Neural crest cell (in vitro differentiated cells): Measurements from ENCODE around the gene SNX10. TPM values are rescaled to one million over a fixed set of nuclear protein-coding genes. Genes with fewer than 3 reads are reported as not detected.

Source experiments
- DNase-seq: peaks from one replicate; pipeline ENCODE4 v3.0.0; 2021; ENCODE audit warnings: low read depth, mixed read lengths, low spot score
- H3K27ac Mint-ChIP-seq: one replicate; pipeline ENCODE4 v1.8.0; 2021; ENCODE audit warnings: mild to moderate bottlenecking, mixed read lengths; ENCODE audit not compliant: unreplicated experiment
- H3K27me3 Mint-ChIP-seq: 2 replicates; pipeline ENCODE4 v1.8.0; 2021; ENCODE audit warnings: low read depth, mild to moderate bottlenecking, mixed read lengths
- H3K36me3 Mint-ChIP-seq: 2 replicates; pipeline ENCODE4 v1.8.0; 2021; ENCODE audit warnings: low read depth, mild to moderate bottlenecking, mixed read lengths
- H3K4me1 Mint-ChIP-seq: 2 replicates; pipeline ENCODE4 v1.8.0; 2021; ENCODE audit warnings: mixed read lengths
- H3K4me3 Mint-ChIP-seq: one replicate; pipeline ENCODE4 v1.8.0; 2021; ENCODE audit warnings: mild to moderate bottlenecking, mixed read lengths
- H3K9me3 Mint-ChIP-seq: 2 replicates; pipeline ENCODE4 v1.8.0; 2021; ENCODE audit warnings: mixed read lengths
- total RNA-seq: library from RNA; stranded (reverse); gene quantifications from 2 replicates; pipeline ENCODE4 v1.2.1, GENCODE V29; 2021
- TF ChIP-seq, protein P1 (sequence below): fragments of 200-600 bp; sonication (generic); conservative IDR thresholded peaks from 2 replicates; pipeline ENCODE4 v1.5.0; 2021; ENCODE audit warnings: antibody characterized with exemption, mild to moderate bottlenecking

The SNX10 gene
- total RNA-seq, 1 donor from 2014 or later = 5.0 TPM

- no peak for DNase-seq
- TF ChIP-seq, protein P1, sequence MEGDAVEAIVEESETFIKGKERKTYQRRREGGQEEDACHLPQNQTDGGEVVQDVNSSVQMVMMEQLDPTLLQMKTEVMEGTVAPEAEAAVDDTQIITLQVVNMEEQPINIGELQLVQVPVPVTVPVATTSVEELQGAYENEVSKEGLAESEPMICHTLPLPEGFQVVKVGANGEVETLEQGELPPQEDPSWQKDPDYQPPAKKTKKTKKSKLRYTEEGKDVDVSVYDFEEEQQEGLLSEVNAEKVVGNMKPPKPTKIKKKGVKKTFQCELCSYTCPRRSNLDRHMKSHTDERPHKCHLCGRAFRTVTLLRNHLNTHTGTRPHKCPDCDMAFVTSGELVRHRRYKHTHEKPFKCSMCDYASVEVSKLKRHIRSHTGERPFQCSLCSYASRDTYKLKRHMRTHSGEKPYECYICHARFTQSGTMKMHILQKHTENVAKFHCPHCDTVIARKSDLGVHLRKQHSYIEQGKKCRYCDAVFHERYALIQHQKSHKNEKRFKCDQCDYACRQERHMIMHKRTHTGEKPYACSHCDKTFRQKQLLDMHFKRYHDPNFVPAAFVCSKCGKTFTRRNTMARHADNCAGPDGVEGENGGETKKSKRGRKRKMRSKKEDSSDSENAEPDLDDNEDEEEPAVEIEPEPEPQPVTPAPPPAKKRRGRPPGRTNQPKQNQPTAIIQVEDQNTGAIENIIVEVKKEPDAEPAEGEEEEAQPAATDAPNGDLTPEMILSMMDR = no peak
- H3K27ac Mint-ChIP-seq = no peak overlapping the region
- no peaks in the 10 kb centered on the region for H3K4me1 Mint-ChIP-seq
- H3K36me3 Mint-ChIP-seq = no peaks in the 10 kb centered on the region
- H3K4me3 Mint-ChIP-seq = no peak overlapping the region
- no peaks in the 10 kb centered on the region for H3K9me3 Mint-ChIP-seq
- H3K27me3 Mint-ChIP-seq = no peaks in the 10 kb centered on the region
Measured at GRCh38 chr7:26319636-26320035, 28.0 kb downstream of the SNX10 start.

- Mint-ChIP-seq H3K4me1 (no peaks in the 10 kb centered on the region), H3K36me3 (no peaks in the 10 kb centered on the region), H3K9me3 (no peaks in the 10 kb centered on the region), H3K27ac (no peak overlapping the region), H3K4me3 (no peak overlapping the region), H3K27me3 (no peaks in the 10 kb centered on the region)
- no peak for DNase-seq
- TF ChIP-seq, protein P1 = no peak
Measured at GRCh38 chr7:26320878-26321277, 29.2 kb downstream of the SNX10 start.

DNA sequence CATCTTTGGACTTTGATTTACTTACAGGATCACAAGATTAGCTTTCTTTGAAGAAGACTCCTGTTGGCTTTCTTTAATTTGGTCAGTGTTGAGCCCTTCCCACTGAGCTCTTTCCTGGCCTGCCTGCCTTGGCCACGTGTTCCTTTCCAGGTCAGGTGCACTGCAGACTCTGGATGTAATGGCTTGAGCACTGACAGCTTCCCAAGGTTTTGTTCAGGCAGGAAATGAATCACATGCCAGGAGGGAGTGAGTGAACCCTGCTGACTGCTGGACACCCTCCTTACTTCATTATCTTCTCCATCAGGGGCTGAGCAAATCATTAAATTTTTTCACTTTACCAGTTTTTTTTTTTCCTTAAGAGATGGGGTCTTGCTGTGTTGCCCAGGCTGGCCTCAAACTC, 29.8 kb downstream of the SNX10 start:
- Mint-ChIP-seq H3K27ac (no peak overlapping the region), H3K4me3 (no peak overlapping the region)

DNA sequence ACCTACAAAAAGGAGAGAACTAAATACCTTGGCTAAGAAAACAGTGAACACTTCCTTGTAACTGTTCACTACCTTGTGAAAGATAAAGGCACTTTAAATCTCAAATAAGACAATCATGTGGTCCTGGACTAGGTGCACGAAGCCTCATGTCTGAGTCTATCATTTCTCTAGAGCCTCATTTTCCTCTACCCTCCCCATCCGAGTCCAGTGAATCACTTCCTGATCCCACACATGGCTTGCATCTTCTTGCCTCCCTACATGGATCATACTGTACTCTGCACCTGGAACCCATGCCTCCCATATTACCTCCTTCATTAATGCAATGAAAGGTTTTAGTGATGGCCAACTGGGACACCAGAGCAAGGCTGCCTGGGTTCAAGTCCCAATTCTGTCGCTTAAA, 34.5 kb downstream of the SNX10 start:
- TF ChIP-seq, protein P1 = no peak
- Mint-ChIP-seq H3K4me1 (no peaks in the 10 kb centered on the region), H3K27me3 (no peaks in the 10 kb centered on the region), H3K9me3 (peaks cover 3% of the 10 kb centered on the region), H3K4me3 (no peak overlapping the region), H3K27ac (no peak overlapping the region), H3K36me3 (peaks cover 3% of the 10 kb centered on the region)
- no peak for DNase-seq

More for the DNA sequence above, 29.8 kb downstream of the SNX10 start:
- Mint-ChIP-seq H3K4me1 (no peaks in the 10 kb centered on the region), H3K36me3 (no peaks in the 10 kb centered on the region), H3K27me3 (no peaks in the 10 kb centered on the region), H3K9me3 (no peaks in the 10 kb centered on the region)
- no peak for DNase-seq
- TF ChIP-seq, protein P1 = no peak

DNA sequence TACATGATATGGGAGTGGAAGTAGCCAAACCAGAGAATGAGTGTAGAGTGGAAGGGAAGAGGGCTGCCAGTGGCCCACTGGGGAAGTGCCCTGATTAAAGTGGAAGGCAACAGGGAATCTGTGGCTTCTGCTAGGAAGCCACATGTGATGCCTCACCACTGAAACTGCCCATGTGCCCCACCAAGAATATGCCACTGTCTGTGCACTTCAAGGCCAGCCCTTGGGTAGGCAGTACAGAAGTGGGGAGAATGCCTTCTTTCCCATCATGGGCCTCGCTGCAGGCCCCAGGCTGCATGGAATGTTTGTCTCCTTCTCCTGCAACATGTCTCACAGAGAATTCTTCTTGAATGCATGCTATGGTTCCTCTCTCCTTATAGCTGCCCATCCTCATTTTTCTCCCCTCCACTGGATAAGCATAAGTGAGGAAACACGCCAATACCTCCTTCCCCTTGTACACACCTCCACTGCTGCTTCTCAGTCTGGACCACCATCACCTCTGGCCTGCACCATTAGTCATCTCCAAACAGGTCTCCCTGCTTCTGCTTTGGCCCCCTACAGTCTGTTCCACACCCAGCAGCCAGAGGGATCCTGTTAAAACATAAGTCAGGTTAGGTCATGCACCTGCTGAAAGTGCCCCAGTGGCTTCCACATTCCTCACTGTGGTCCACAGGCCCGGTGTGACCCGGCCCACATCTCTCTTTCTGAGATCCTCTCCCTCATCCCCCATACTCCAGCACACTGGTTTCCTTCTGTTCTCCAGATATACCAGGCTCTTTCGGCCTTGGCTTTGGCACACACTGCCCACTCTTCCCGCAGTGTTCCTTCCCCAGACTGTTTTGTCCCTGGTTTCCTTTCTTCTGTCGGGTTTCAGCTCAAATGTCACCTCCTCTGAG, 37.1 kb downstream of the SNX10 start:
- H3K36me3 Mint-ChIP-seq = peaks cover 7% of the 10 kb centered on the region
- no peak overlapping the region for H3K27ac Mint-ChIP-seq
- DNase-seq = no peak
- H3K27me3 Mint-ChIP-seq = no peaks in the 10 kb centered on the region
- no peaks in the 10 kb centered on the region for H3K4me1 Mint-ChIP-seq
- H3K4me3 Mint-ChIP-seq = no peak overlapping the region
- peaks cover 10% of the 10 kb centered on the region for H3K9me3 Mint-ChIP-seq
- TF ChIP-seq, protein P1 = no peak
